Right atrium auricular region (tissue), 2 donors: ENCODE measurements around the gene RECK. TPM values are rescaled to one million over a fixed set of nuclear protein-coding genes. Genes with fewer than 3 reads are reported as not detected.
A peak's percentile ranks its signal among the peaks of the same experiment; 100 is the strongest.
"Not testable (repeated sequence)": the region's sequence is repeated elsewhere in the genome, so short reads cannot be mapped to it uniquely, and the experiment has no call there.

Experiments used
- DNase-seq: peaks from one replicate; pipeline ENCODE4 v3.0.0-alpha.2; 2019; ENCODE audit warnings: low spot score
- H3K27ac ChIP-seq, 2 donors: fragments of 200-600 bp; sonication (generic); 1 replicate in 1 of 2; 2 replicates in 1 of 2; pipeline ENCODE4 v1.5.1; 2016 to 2019
- H3K27me3 ChIP-seq, 2 donors: fragments of 200-600 bp; sonication (generic); one replicate each; pipeline versions ENCODE4 v1.5.1 to v1.6.0; 2017 to 2019
- H3K36me3 ChIP-seq: fragments of 200-600 bp; sonication (generic); one replicate; pipeline ENCODE4 v1.5.1; 2016
- H3K4me1 ChIP-seq, 2 donors: fragments of 200-600 bp; sonication (generic); one replicate each; pipeline versions ENCODE4 v1.5.1 to v1.6.0; 2017 to 2019
- H3K4me3 ChIP-seq, 2 donors: fragments of 200-600 bp; sonication (generic); 1 replicate in 1 of 2; 2 replicates in 1 of 2; pipeline ENCODE4 v1.5.1; 2017 to 2019; ENCODE audit warnings: mild to moderate bottlenecking in 1 of 2, moderate library complexity in 1 of 2
- H3K9me3 ChIP-seq, 2 donors: fragments of 200-600 bp; sonication (generic); one replicate each; pipeline ENCODE4 v1.5.1; 2019
- total RNA-seq, 2 donors: library from RNA; depleted of rRNA; stranded (reverse); fragments of >200 nt; gene quantifications; one replicate each; pipeline ENCODE4 v1.1.0, GENCODE V29; 2016
- TF ChIP-seq, protein P1 (sequence below), 2 donors: fragments of 200-600 bp; sonication (generic); IDR thresholded peaks; one replicate each; pipeline ENCODE4 v1.5.1; 2019; ENCODE audit warnings: antibody characterized with exemption in 2 of 2

The RECK gene
- total RNA-seq, 2 donors from 2014 or later: 7.6 to 8.9 TPM

DNA sequence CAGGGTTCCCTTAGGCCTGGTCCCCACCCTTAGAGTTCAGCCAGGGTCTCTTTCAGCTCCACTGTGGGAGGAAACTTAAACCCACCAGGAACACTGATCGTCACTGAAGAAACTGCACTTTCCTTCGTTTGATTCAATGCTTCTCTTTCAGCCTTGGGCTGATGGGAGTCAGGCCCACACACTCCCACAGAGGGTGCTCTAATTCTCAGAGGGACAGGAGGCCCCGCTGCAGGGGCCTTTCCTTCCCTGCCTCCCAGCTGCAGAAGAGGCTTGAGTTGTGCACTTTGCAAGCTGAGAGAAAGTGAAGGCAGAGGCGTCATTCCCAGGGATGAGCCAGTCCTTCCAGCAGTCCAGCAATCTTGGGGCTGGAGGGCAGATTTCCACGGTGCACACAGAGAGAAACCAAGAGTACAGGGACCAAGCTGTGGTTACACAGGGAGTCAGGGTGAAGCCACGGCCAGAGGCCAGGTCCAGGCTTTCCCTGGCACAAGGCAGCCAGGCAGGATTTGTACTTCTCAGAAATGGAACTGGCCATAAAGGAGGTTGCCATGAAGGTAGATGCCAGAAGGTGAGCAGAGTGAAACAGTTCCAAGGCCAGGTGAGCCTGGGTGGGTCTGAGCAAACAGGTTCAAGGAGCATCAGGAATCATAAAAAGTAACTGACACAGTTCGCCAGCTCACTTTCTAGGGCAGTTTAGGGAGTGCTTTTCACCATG is 89.5 kb downstream of the RECK start:
- Histone ChIP-seq H3K4me3 (no peak overlapping the region), H3K9me3 (no peaks in the 10 kb centered on the region), H3K36me3 (peaks cover 18% of the 10 kb centered on the region), H3K4me1 (no peaks in the 10 kb centered on the region), H3K27me3 (no peaks in the 10 kb centered on the region), H3K27ac (no peak overlapping the region)
- no peak for DNase-seq
- TF ChIP-seq, protein P1, sequence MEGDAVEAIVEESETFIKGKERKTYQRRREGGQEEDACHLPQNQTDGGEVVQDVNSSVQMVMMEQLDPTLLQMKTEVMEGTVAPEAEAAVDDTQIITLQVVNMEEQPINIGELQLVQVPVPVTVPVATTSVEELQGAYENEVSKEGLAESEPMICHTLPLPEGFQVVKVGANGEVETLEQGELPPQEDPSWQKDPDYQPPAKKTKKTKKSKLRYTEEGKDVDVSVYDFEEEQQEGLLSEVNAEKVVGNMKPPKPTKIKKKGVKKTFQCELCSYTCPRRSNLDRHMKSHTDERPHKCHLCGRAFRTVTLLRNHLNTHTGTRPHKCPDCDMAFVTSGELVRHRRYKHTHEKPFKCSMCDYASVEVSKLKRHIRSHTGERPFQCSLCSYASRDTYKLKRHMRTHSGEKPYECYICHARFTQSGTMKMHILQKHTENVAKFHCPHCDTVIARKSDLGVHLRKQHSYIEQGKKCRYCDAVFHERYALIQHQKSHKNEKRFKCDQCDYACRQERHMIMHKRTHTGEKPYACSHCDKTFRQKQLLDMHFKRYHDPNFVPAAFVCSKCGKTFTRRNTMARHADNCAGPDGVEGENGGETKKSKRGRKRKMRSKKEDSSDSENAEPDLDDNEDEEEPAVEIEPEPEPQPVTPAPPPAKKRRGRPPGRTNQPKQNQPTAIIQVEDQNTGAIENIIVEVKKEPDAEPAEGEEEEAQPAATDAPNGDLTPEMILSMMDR (IDR thresholded peaks at IDR 0.05): no peak

DNA sequence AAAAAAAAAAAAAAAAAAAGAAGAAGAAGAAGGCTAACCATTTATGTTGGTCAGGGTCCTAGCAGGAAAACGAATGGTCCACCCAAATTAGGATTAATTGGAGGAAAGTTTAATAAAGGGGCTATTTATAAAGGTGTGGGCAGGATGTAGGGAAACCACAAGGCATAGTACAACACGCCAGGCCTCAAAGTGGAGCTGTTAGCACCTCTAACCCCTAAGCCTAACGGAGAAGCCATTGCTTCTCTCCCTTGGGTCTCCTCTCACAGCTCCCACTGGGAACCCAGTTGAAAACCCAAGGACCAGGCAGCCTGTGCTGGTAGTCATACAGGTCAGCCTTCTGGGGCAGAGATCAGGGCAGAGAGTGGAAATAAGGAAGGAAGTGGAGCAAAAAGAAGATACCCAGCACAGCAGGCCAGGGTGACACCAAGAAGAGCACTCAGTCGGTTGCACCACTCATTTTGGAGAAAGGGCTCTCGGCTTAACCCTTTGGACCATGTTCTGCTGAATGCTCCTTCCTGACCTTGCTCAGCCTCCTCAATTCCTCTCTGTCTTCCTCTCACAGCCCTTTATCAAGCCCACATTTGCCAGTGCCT is 91.0 kb downstream of the RECK start:
- TF ChIP-seq, protein P1 (IDR thresholded peaks at IDR 0.05): no peak
- no peaks in the 10 kb centered on the region for H3K27me3 ChIP-seq
- peaks cover 4% of the 10 kb centered on the region for H3K36me3 ChIP-seq
- DNase-seq: no peak
- no peak overlapping the region for H3K27ac ChIP-seq
- no peaks in the 10 kb centered on the region for H3K4me1 ChIP-seq
- no peaks in the 10 kb centered on the region for H3K9me3 ChIP-seq
- H3K4me3 ChIP-seq: no peak overlapping the region

DNA sequence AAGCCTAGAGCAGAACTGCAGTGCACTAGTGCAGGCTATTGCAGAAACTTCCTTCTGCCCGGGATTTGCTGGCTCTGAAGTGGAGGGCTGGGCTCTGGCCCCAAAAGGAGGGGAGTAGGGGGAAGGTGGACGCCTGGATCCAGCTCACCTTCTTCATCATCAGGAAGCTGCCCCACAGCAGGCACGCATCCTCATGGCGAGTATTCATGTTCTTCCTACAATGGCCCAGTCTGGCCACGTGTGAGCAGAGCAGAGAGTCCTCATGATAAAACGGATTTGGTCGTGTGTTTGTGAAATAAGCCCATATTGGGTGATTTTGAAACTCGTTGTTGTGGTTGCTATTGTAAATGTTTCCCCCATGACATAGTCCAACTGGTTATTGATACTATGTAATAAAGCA is 91.6 kb downstream of the RECK start:
- Histone ChIP-seq H3K27me3 (no peaks in the 10 kb centered on the region), H3K27ac (no peak overlapping the region), H3K9me3 (no peaks in the 10 kb centered on the region), H3K4me1 (no peaks in the 10 kb centered on the region), H3K4me3 (no peak overlapping the region), H3K36me3 (no peaks in the 10 kb centered on the region)
- TF ChIP-seq, protein P1 (IDR thresholded peaks at IDR 0.05): no peak
- peak; percentile 59 for DNase-seq

DNA sequence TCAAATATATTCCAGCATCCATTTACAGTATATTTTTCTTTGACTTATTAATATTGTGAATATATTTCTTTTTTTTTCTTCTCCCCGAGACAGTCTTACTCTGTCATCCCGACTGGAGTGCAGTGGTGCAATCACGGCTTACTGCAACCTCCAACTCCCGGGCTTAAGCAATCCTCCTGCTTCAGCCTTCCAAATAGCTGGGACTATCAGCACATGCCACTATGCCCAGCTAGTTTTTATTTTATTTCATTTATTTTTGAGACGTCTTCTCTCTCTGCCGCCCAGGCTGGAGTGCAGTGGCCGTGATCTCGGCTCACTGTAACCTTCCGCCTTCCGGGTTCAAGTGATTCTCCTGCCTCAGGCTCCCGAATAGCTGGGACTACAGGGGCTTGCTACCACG is 92.4 kb downstream of the RECK start:
- Histone ChIP-seq H3K27ac (no peak overlapping the region), H3K4me1 (no peaks in the 10 kb centered on the region), H3K9me3 (no peaks in the 10 kb centered on the region), H3K4me3 (no peak overlapping the region), H3K36me3 (no peaks in the 10 kb centered on the region), H3K27me3 (no peaks in the 10 kb centered on the region)
- TF ChIP-seq, protein P1 (IDR thresholded peaks at IDR 0.05): no peak
- peak; percentile 58 for DNase-seq

DNA sequence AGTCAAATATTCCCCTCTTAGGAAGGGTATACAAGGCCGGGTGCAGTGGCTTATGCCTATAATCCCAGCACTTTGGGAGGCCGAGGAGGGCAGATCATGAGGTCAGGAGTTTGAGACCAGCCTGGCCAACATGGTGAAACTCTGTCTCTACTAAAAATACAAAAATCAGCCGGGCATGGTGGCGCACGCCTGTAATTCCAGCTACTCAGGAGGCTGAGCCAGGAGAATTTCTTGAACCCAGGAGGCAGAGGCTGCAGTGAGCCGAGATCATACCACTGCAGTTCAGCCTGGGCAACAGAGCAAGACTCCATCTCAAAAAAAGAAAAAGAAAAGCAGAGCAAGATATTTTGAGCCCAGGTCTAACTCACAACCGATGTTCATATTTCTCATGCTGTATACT is 95.0 kb downstream of the RECK start:
- peak overlapping the region in 1 of 2 donors; percentile 10 for H3K27ac ChIP-seq
- not testable (repeated sequence) for H3K4me1 ChIP-seq, H3K9me3 ChIP-seq, H3K4me3 ChIP-seq, H3K27me3 ChIP-seq, DNase-seq, H3K36me3 ChIP-seq

DNA sequence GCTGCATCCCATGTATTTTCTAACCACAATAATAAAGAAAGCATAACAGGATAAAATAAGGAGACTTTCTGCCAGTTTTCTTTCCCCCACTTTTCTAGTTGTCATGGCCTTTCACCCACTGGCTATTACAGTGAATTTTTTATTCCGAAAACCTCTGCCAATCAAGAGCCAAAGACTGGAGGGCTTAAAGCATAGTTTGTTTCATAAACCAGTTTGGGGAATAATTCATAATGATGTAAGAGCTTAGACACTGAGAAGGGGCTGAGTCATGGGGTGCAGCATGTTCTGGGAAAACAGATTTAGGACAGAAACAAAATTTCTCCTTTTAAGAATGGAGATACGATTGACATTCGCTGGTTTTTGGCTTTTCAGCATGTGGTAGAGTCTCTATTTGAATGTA is 95.4 kb downstream of the RECK start:
- TF ChIP-seq, protein P1 (IDR thresholded peaks at IDR 0.05): no peak
- DNase-seq: no peak
- peak overlapping the region in 1 of 2 donors; percentile 10 for H3K27ac ChIP-seq
- H3K9me3 ChIP-seq: no peaks in the 10 kb centered on the region
- H3K36me3 ChIP-seq: no peaks in the 10 kb centered on the region
- no peak overlapping the region for H3K4me3 ChIP-seq
- H3K27me3 ChIP-seq: no peaks in the 10 kb centered on the region
- H3K4me1 ChIP-seq: peaks cover 0 to 12% of the 10 kb centered on the region in 2 donors
